HepG2 (cell line): Measurements from ENCODE around the gene NABP2. TPM values are rescaled to one million over a fixed set of nuclear protein-coding genes. Genes with fewer than 3 reads are reported as not detected.

Source experiments
- ATAC-seq: fragments of 200-7000 bp; cut with Tn5 transposase; 3 replicates; pipeline ENCODE4 v1.9.1; 2020; ENCODE audit warnings: mild to moderate bottlenecking, moderate library complexity
- BruUV-seq: library from RNA; stranded (reverse); fragments of 400-500 nt; replicated peaks from 2 replicates; lab custom pipeline; 2021; lab: Mats Ljungman, UMichigan
- CTCF ChIA-PET: fragments of 300-600 bp; formaldehyde crosslinking; extraction: SDS; loops from one replicate; lab custom pipeline; 2021; ENCODE audit warnings: low total read pairs, inconsistent platforms, low intra/inter-chr PET ratio; lab: Yijun Ruan, JAX
- POLR2A ChIA-PET: fragments of 350-600 bp; sonication (Branson Sonifier 250); formaldehyde crosslinking; loops from one replicate; lab custom pipeline; 2020; ENCODE audit warnings: antibody characterized with exemption, inconsistent platforms; lab: Yijun Ruan, JAX
- DNase-seq: peaks from one replicate; pipeline ENCODE4 v3.0.0-alpha.2; 2015; ENCODE audit warnings: low spot score
- FAIRE-seq: peaks from 3 replicates; lab custom pipeline; 2011; peaks lifted over from hg19 to GRCh38; lab: Jason Lieb, UNC
- H2AFZ ChIP-seq: one replicate; pipeline ENCODE4 v1.6.1; 2011; ENCODE audit warnings: low read length, inconsistent platforms
- H3K27ac ChIP-seq: fragments of 300-600 bp; 3 replicates; pipeline ENCODE4 v1.8.0; 2011; ENCODE audit warnings: mixed run types, mild to moderate bottlenecking, mixed read lengths, low read length, inconsistent platforms; ENCODE audit not compliant: insufficient read depth; ENCODE audit errors: extremely low read length
- H3K27me3 ChIP-seq, 2 experiments: fragments of 200-600 bp in 1 of 2; 2 replicates in 1 of 2; 3 replicates in 1 of 2; pipeline versions ENCODE4 v1.6.0 to v1.8.0; 2011; ENCODE audit warnings: low read length in 2 of 2, mild to moderate bottlenecking in 2 of 2, moderate library complexity in 2 of 2, inconsistent platforms in 1 of 2; ENCODE audit not compliant: insufficient read depth in 2 of 2, control insufficient read depth in 1 of 2
- H3K36me3 ChIP-seq, 2 experiments: fragments of 200-600 bp in 1 of 2; replicated peaks in 1 of 2; 2 replicates in 1 of 2; 3 replicates in 1 of 2; pipeline versions ENCODE4 v1.5.1 to v1.8.0; 2011; ENCODE audit warnings: low read length in 2 of 2, inconsistent platforms in 1 of 2; ENCODE audit not compliant: insufficient read depth in 2 of 2, control insufficient read depth in 1 of 2
- H3K4me1 ChIP-seq: 2 replicates; pipeline ENCODE4 v1.5.1; 2012; ENCODE audit warnings: low read length, inconsistent platforms; ENCODE audit not compliant: insufficient read depth
- H3K4me2 ChIP-seq: 2 replicates; pipeline ENCODE4 v1.6.0; 2011; ENCODE audit warnings: low read depth, low read length, inconsistent platforms
- H3K4me3 ChIP-seq, 3 experiments: fragments of 200-600 bp in 1 of 3; sonication (generic), shearing (Covaris generic) in 1 of 3; replicated peaks in 1 of 3; 2 replicates each; pipeline ENCODE4 v1.5.1; 2011 to 2016; ENCODE audit warnings: low read length in 3 of 3, inconsistent platforms in 2 of 3, low read depth in 2 of 3, mild to moderate bottlenecking in 2 of 3, control low read depth in 1 of 3, mixed read lengths in 1 of 3; ENCODE audit not compliant: insufficient read depth in 1 of 3
- H3K79me2 ChIP-seq: one replicate; pipeline ENCODE4 v1.6.1; 2011; ENCODE audit warnings: low read length, inconsistent platforms; ENCODE audit not compliant: insufficient read depth
- H3K9ac ChIP-seq: 2 replicates; pipeline ENCODE4 v1.6.0; 2011; ENCODE audit warnings: mild to moderate bottlenecking, low read depth, low read length, inconsistent platforms; ENCODE audit not compliant: insufficient read depth
- H3K9me3 ChIP-seq: 2 replicates; pipeline ENCODE4 v1.5.1; 2012; ENCODE audit warnings: mild to moderate bottlenecking, low read length
- H4K20me1 ChIP-seq: 2 replicates; pipeline ENCODE4 v1.6.0; 2011; ENCODE audit warnings: inconsistent platforms, mild to moderate bottlenecking, low read length, moderate library complexity; ENCODE audit not compliant: insufficient read depth
- GMEB2 ChIP-seq: IDR thresholded peaks from 2 replicates; pipeline ENCODE4 v1.6.1; 2016; ENCODE audit warnings: missing biosample characterization, missing genetic modification reagents, low read depth
- KDM5B ChIP-seq: sonication (generic); formaldehyde crosslinking; IDR thresholded peaks from 2 replicates; pipeline ENCODE4 v1.4.0; 2020; ENCODE audit warnings: missing genetic modification reagents, mild to moderate bottlenecking, borderline replicate concordance
- KDM6A ChIP-seq: IDR thresholded peaks from 2 replicates; pipeline ENCODE4 v1.6.1; 2016; ENCODE audit warnings: low read depth
- MXD4 ChIP-seq: IDR thresholded peaks from 2 replicates; pipeline ENCODE4 v1.6.1; 2016; ENCODE audit warnings: mild to moderate bottlenecking, missing biosample characterization, missing genetic modification reagents
- NFKB2 ChIP-seq: sonication (generic); formaldehyde crosslinking; IDR thresholded peaks from 2 replicates; pipeline ENCODE4 v1.4.0; 2020; ENCODE audit warnings: missing genetic modification reagents, borderline replicate concordance
- NR2F1 ChIP-seq, 2 experiments: fragments of 450-650 bp in 1 of 2; formaldehyde crosslinking in 1 of 2; IDR thresholded peaks; 2 replicates each; pipeline versions ENCODE4 v1.5.0 to v1.6.1; 2016 to 2020; ENCODE audit warnings: mild to moderate bottlenecking in 1 of 2, missing compliant biosample characterization in 1 of 2, missing genetic modification reagents in 1 of 2, moderate library complexity in 1 of 2
- SMARCC2 ChIP-seq: fragments of 450-650 bp; IDR thresholded peaks from 2 replicates; pipeline ENCODE4 v1.6.1; 2017; ENCODE audit warnings: antibody characterized with exemption, mild to moderate bottlenecking
- ZFP36 ChIP-seq: fragments of 150-350 bp; IDR thresholded peaks from 2 replicates; pipeline ENCODE4 v1.6.1; 2018; ENCODE audit warnings: borderline replicate concordance, low read length, low read depth; ENCODE audit not compliant: partially characterized antibody
- ZNF296 ChIP-seq: sonication (generic); formaldehyde crosslinking; conservative IDR thresholded peaks from 2 replicates; pipeline ENCODE4 v1.5.0; 2020; ENCODE audit warnings: mild to moderate bottlenecking, missing genetic modification reagents
- ZNF746 ChIP-seq: sonication (generic); formaldehyde crosslinking; IDR thresholded peaks from 2 replicates; pipeline ENCODE4 v1.8.0; 2022; ENCODE audit warnings: mild to moderate bottlenecking, missing genetic modification reagents
- ZNF768 ChIP-seq: sonication (generic); formaldehyde crosslinking; IDR thresholded peaks from 2 replicates; pipeline ENCODE4 v1.4.0; 2020; ENCODE audit warnings: missing genetic modification reagents
- ZNF772 ChIP-seq: sonication (generic); formaldehyde crosslinking; IDR thresholded peaks from 2 replicates; pipeline ENCODE4 v1.5.0; 2020; ENCODE audit warnings: mild to moderate bottlenecking, missing genetic modification reagents
- WGBS: methylation state at CpG from one replicate; pipeline ENCODE4 v1.1.6; 2017; ENCODE audit warnings: low lambda C conversion rate; 5-methylcytosine and 5-hydroxymethylcytosine counted together
- in situ Hi-C: cut with HindIII; loops from 2 replicates; pipeline ENCODE4 v1.10.0; 2017; ENCODE audit warnings: low pct_unique_long_range_greater_than_20kb; ENCODE audit not compliant: extremely low pct_ligation_motif_present
- intact Hi-C: fragments of 100-400 bp; cut with micrococcal nuclease; formaldehyde crosslinking; loops from one replicate; pipeline ENCODE4 v1.10.0; 2022; ENCODE audit not compliant: unreplicated experiment
- polyA plus RNA-seq, 8 experiments: library from polyadenylated mRNA; depleted of rRNA in 3 of 8; stranded (reverse) in 7 of 8; unstranded in 1 of 8; fragments of >200 nt; fragmentation: Illumina TruSeq in 4 of 8; extraction: Trizol in 4 of 8; gene quantifications; 2 replicates each; pipeline versions ENCODE4 v1.2.1 to v1.2.3, GENCODE V29; 2011 to 2016; ENCODE audit warnings: low read depth in 4 of 8, missing spikeins in 1 of 8, mixed read lengths in 1 of 8; ENCODE audit not compliant: insufficient read depth in 1 of 8
- total RNA-seq, 5 experiments: library from RNA; depleted of rRNA; stranded (reverse); fragments of >200 nt; fragmentation: Illumina TruSeq; extraction: Trizol; gene quantifications; 2 replicates each; pipeline ENCODE4 v1.2.3, GENCODE V29; 2016; ENCODE audit warnings: low read depth in 1 of 5
- TF ChIP-seq, protein P1 (sequence below): IDR thresholded peaks from 2 replicates; pipeline ENCODE4 v1.6.1; 2012; ENCODE audit warnings: low read length, improper control_type of control experiment
- TF ChIP-seq, protein P2 (sequence below): sonication (generic); formaldehyde crosslinking; IDR thresholded peaks from 2 replicates; pipeline ENCODE4 v1.5.1; 2020; ENCODE audit warnings: mild to moderate bottlenecking, moderate library complexity, missing genetic modification reagents
- TF ChIP-seq, protein P3 (sequence below): sonication (generic); formaldehyde crosslinking; IDR thresholded peaks from 2 replicates; pipeline ENCODE4 v1.4.0; 2020; ENCODE audit warnings: missing genetic modification reagents, mild to moderate bottlenecking, borderline replicate concordance

Gene NABP2
- total and polyA plus RNA-seq, 2 of the 13 experiments (the other 11 are each of a cell fraction or from before 2014, with no cell fraction given), result 33.2 to 35.5 TPM

- no TSS peak for BruUV-seq
- H3K79me2 ChIP-seq, result no peaks in the 10 kb centered on the region
- peak within 1 kb of the TSS; percentile 49 for H2AFZ ChIP-seq
- no peaks in the 10 kb centered on the region for H4K20me1 ChIP-seq
- no peaks in the 10 kb centered on the region; a peak in 1 of 5 replicates for H3K27me3 ChIP-seq
- no peaks in the 10 kb centered on the region for H3K9me3 ChIP-seq
- peak within 1 kb of the TSS; percentile 54 to 91 (median 83) for H3K4me3 ChIP-seq
- ATAC-seq (peak; percentile 90), FAIRE-seq (peak; percentile 80), DNase-seq (peak; percentile 83)
- H3K27ac ChIP-seq, result peak within 1 kb of the TSS; percentile 82
- POLR2A ChIA-PET, result interaction anchor here (0.6 to 3.6 kb wide), 31 partner anchors 9 to 221 kb away, joined by 3 to 47 read pairs (median 5); partner anchors contain the start of genes ANKRD52, CNPY2, CS and ESYT1
- H3K36me3 ChIP-seq, result peaks cover 6 to 14% of the 10 kb centered on the region in 2 experiments; a peak in 3 of 5 replicates
- CTCF ChIA-PET, result interaction anchor here (0.9 to 1.4 kb wide), 2 partner anchors 9 to 36 kb away, joined by 3 to 6 read pairs; partner anchors contain the start of gene ANKRD52
- intact Hi-C loops, result loop anchor here (2.0 kb wide), 2 partner anchors 20 to 74 kb away; no protein-coding TSS in a partner anchor
- WGBS, result 2% methylated on average over 26 of the region's 68 CpGs
- H3K4me1 ChIP-seq, result peaks cover 18% of the 10 kb centered on the region
- H3K9ac ChIP-seq, result peak within 1 kb of the TSS; percentile 69
- H3K4me2 ChIP-seq, result peak within 1 kb of the TSS; percentile 99
- in situ Hi-C loops, result no loop called here
- TF ChIP-seq ZNF772 (CRISPR knock-in tag), result peak; percentile 95; the same call in 1 of the 2 replicates
- peak; percentile 25; the same call in 1 of the 2 replicates for TF ChIP-seq NFKB2 (CRISPR knock-in tag)
- TF ChIP-seq KDM5B (CRISPR knock-in tag), result peak; percentile 69; the same call in 1 of the 2 replicates
- no peak for TF ChIP-seq NR2F1 (CRISPR knock-in tag; IDR thresholded peaks at IDR 0.05)
- TF ChIP-seq KDM6A (CRISPR knock-in tag), result no peak
- TF ChIP-seq SMARCC2, result no peak
- TF ChIP-seq ZFP36, result no peak
- TF ChIP-seq, protein P1, sequence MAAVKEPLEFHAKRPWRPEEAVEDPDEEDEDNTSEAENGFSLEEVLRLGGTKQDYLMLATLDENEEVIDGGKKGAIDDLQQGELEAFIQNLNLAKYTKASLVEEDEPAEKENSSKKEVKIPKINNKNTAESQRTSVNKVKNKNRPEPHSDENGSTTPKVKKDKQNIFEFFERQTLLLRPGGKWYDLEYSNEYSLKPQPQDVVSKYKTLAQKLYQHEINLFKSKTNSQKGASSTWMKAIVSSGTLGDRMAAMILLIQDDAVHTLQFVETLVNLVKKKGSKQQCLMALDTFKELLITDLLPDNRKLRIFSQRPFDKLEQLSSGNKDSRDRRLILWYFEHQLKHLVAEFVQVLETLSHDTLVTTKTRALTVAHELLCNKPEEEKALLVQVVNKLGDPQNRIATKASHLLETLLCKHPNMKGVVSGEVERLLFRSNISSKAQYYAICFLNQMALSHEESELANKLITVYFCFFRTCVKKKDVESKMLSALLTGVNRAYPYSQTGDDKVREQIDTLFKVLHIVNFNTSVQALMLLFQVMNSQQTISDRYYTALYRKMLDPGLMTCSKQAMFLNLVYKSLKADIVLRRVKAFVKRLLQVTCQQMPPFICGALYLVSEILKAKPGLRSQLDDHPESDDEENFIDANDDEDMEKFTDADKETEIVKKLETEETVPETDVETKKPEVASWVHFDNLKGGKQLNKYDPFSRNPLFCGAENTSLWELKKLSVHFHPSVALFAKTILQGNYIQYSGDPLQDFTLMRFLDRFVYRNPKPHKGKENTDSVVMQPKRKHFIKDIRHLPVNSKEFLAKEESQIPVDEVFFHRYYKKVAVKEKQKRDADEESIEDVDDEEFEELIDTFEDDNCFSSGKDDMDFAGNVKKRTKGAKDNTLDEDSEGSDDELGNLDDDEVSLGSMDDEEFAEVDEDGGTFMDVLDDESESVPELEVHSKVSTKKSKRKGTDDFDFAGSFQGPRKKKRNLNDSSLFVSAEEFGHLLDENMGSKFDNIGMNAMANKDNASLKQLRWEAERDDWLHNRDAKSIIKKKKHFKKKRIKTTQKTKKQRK, result no peak
- TF ChIP-seq, protein P2, sequence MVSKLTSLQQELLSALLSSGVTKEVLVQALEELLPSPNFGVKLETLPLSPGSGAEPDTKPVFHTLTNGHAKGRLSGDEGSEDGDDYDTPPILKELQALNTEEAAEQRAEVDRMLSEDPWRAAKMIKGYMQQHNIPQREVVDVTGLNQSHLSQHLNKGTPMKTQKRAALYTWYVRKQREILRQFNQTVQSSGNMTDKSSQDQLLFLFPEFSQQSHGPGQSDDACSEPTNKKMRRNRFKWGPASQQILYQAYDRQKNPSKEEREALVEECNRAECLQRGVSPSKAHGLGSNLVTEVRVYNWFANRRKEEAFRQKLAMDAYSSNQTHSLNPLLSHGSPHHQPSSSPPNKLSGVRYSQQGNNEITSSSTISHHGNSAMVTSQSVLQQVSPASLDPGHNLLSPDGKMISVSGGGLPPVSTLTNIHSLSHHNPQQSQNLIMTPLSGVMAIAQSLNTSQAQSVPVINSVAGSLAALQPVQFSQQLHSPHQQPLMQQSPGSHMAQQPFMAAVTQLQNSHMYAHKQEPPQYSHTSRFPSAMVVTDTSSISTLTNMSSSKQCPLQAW (CRISPR knock-in tag), result peak; percentile 73
- TF ChIP-seq ZNF296 (CRISPR knock-in tag), result no peak
- no peak for TF ChIP-seq GMEB2 (CRISPR knock-in tag)
- TF ChIP-seq ZNF746, result no peak
- TF ChIP-seq, protein P3, sequence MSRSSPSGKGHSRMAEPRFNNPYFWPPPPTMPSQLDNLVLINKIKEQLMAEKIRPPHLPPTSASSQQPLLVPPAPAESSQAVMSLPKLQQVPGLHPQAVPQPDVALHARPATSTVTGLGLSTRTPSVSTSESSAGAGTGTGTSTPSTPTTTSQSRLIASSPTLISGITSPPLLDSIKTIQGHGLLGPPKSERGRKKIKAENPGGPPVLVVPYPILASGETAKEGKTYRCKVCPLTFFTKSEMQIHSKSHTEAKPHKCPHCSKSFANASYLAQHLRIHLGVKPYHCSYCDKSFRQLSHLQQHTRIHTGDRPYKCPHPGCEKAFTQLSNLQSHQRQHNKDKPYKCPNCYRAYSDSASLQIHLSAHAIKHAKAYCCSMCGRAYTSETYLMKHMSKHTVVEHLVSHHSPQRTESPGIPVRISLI, result peak; percentile 37; the same call in 1 of the 2 replicates
- TF ChIP-seq ZNF768 (CRISPR knock-in tag), result peak; percentile 82
- TF ChIP-seq MXD4, result peak; percentile 90
These were observed 42.7 kb downstream of the NABP2 start, which contains the start of gene COQ10A for GRCh38 chr12:56266693-56267442. Gene COQ10A, plus strand, starts transcription at chr12:56266942. Its CDS starts 177 bp downstream, at chr12:56267119.
